HEK293 (cell line): ENCODE data around the gene LRP1.
A peak's percentile ranks its signal among the peaks of the same experiment; 100 is the strongest.

Experiments used
- CTCF ChIA-PET: fragments of 350-600 bp; formaldehyde crosslinking; extraction: SDS; loops from one replicate; lab custom pipeline; 2021; ENCODE audit warnings: antibody characterized with exemption; lab: Yijun Ruan, JAX
- POLR2A ChIA-PET: fragments of 300-600 bp; formaldehyde crosslinking; extraction: SDS; loops from one replicate; lab custom pipeline; 2020; ENCODE audit warnings: antibody characterized with exemption, inconsistent platforms; lab: Yijun Ruan, JAX
- H3K27ac ChIP-seq: fragments of 200-500 bp; sonication (Bioruptor generic); 2 replicates; pipeline ENCODE4 v1.5.1; 2014; ENCODE audit warnings: low read depth, low read length, control low read depth, inconsistent platforms; ENCODE audit errors: extremely low read depth
- H3K36me3 ChIP-seq, 2 experiments: fragments of 200-500 bp in 1 of 2; sonication (Bioruptor generic) in 1 of 2; 1 replicate in 1 of 2; 2 replicates in 1 of 2; pipeline ENCODE4 v1.5.1; 2014 to 2017; ENCODE audit warnings: inconsistent platforms in 2 of 2, low read length in 2 of 2; ENCODE audit not compliant: control insufficient read depth in 2 of 2, insufficient read depth in 1 of 2
- H3K4me1 ChIP-seq: fragments of 200-500 bp; sonication (Bioruptor generic); 2 replicates; pipeline ENCODE4 v1.5.1; 2014; ENCODE audit warnings: mild to moderate bottlenecking, low read length, inconsistent platforms; ENCODE audit not compliant: control insufficient read depth, insufficient read depth
- H3K4me3 ChIP-seq: 2 replicates; pipeline ENCODE4 v1.5.1; 2011; ENCODE audit warnings: low read depth, mild to moderate bottlenecking, control low read depth, low read length, moderate library complexity
- H3K9me3 ChIP-seq: fragments of 200-500 bp; sonication (Bioruptor generic); 2 replicates; pipeline ENCODE4 v1.5.1; 2014; ENCODE audit warnings: low read depth, low read length, inconsistent platforms; ENCODE audit not compliant: control insufficient read depth, insufficient read depth
- HOXD13 ChIP-seq: sonication (generic); formaldehyde crosslinking; IDR thresholded peaks from 2 replicates; pipeline ENCODE4 v1.8.0; 2022; ENCODE audit warnings: missing genetic modification reagents, borderline replicate concordance
- KLF8 ChIP-seq: fragments of 450-650 bp; formaldehyde crosslinking; IDR thresholded peaks from 2 replicates; pipeline ENCODE4 v1.5.1; 2016; ENCODE audit warnings: missing biosample characterization, missing genetic modification characterization
- MEIS1 ChIP-seq: sonication (generic); formaldehyde crosslinking; IDR thresholded peaks from 2 replicates; pipeline ENCODE4 v1.8.1; 2022; ENCODE audit warnings: missing genetic modification reagents, mild to moderate bottlenecking, borderline replicate concordance
- PATZ1 ChIP-seq: fragments of 450-650 bp; formaldehyde crosslinking; IDR thresholded peaks from 2 replicates; pipeline ENCODE4 v1.5.1; 2016; ENCODE audit warnings: missing biosample characterization, missing genetic modification characterization
- SP3 ChIP-seq: fragments of 450-650 bp; formaldehyde crosslinking; IDR thresholded peaks from 2 replicates; pipeline ENCODE4 v1.5.1; 2016; ENCODE audit warnings: missing biosample characterization, missing genetic modification characterization
- ZBTB21 ChIP-seq: fragments of 450-650 bp; formaldehyde crosslinking; IDR thresholded peaks from 2 replicates; pipeline ENCODE4 v1.5.1; 2017; ENCODE audit warnings: missing biosample characterization, missing genetic modification characterization
- ZEB2 ChIP-seq: fragments of 450-650 bp; formaldehyde crosslinking; IDR thresholded peaks from 2 replicates; pipeline ENCODE4 v1.5.1; 2016; ENCODE audit warnings: missing biosample characterization, missing genetic modification characterization
- ZNF112 ChIP-seq: fragments of 450-650 bp; formaldehyde crosslinking; IDR thresholded peaks from 2 replicates; pipeline ENCODE4 v1.5.0; 2017; ENCODE audit warnings: missing biosample characterization, missing genetic modification characterization
- ZNF19 ChIP-seq: fragments of 450-650 bp; formaldehyde crosslinking; IDR thresholded peaks from 2 replicates; pipeline ENCODE4; 2016; ENCODE audit warnings: missing biosample characterization, missing genetic modification characterization, low read depth
- ZNF24 ChIP-seq: fragments of 450-650 bp; formaldehyde crosslinking; IDR thresholded peaks from 2 replicates; pipeline ENCODE4 v1.5.1; 2016; ENCODE audit warnings: missing biosample characterization, missing genetic modification characterization
- ZNF354C ChIP-seq: fragments of 450-650 bp; formaldehyde crosslinking; IDR thresholded peaks from 2 replicates; pipeline ENCODE4 v1.5.1; 2016; ENCODE audit warnings: missing biosample characterization, missing genetic modification characterization, low read depth, borderline replicate concordance
- ZNF362 ChIP-seq: fragments of 450-650 bp; formaldehyde crosslinking; IDR thresholded peaks from 2 replicates; pipeline ENCODE4 v1.5.1; 2016; ENCODE audit warnings: missing biosample characterization, missing genetic modification characterization
- ZNF488 ChIP-seq: fragments of 450-650 bp; formaldehyde crosslinking; IDR thresholded peaks from 2 replicates; pipeline ENCODE4 v1.5.1; 2016; ENCODE audit warnings: missing biosample characterization, missing genetic modification characterization
- ZNF549 ChIP-seq: fragments of 450-650 bp; IDR thresholded peaks from 2 replicates; pipeline ENCODE4 v1.5.1; 2018; ENCODE audit warnings: missing biosample characterization, missing genetic modification characterization, mild to moderate bottlenecking, inconsistent platforms, moderate library complexity
- ZNF558 ChIP-seq: fragments of 450-650 bp; formaldehyde crosslinking; IDR thresholded peaks from 2 replicates; pipeline ENCODE4 v1.5.1; 2016; ENCODE audit warnings: missing biosample characterization, missing genetic modification characterization
- ZNF654 ChIP-seq: fragments of 450-650 bp; formaldehyde crosslinking; IDR thresholded peaks from 2 replicates; pipeline ENCODE4 v1.5.1; 2016; ENCODE audit warnings: low read depth, missing biosample characterization, missing genetic modification characterization
- ZNF658 ChIP-seq: fragments of 450-650 bp; formaldehyde crosslinking; IDR thresholded peaks from 2 replicates; pipeline ENCODE4; 2016; ENCODE audit warnings: missing biosample characterization, missing genetic modification characterization
- ZNF660 ChIP-seq: fragments of 450-650 bp; IDR thresholded peaks from 2 replicates; pipeline ENCODE4 v1.5.1; 2018; ENCODE audit warnings: missing biosample characterization, mild to moderate bottlenecking, missing genetic modification characterization
- ZNF830 ChIP-seq: fragments of 450-650 bp; IDR thresholded peaks from 2 replicates; pipeline ENCODE4 v1.5.0; 2018; ENCODE audit warnings: missing biosample characterization, missing genetic modification characterization, low read depth, mild to moderate bottlenecking, moderate library complexity
- ZSCAN30 ChIP-seq: fragments of 450-650 bp; IDR thresholded peaks from 2 replicates; pipeline ENCODE4 v1.5.1; 2018; ENCODE audit warnings: missing biosample characterization, mild to moderate bottlenecking, missing genetic modification characterization, moderate library complexity
- TF ChIP-seq, protein P1 (sequence below): fragments of 450-650 bp; formaldehyde crosslinking; IDR thresholded peaks from 2 replicates; pipeline ENCODE4 v1.5.1; 2016; ENCODE audit warnings: missing biosample characterization, missing genetic modification characterization
- TF ChIP-seq, protein P2 (sequence below): fragments of 450-650 bp; formaldehyde crosslinking; IDR thresholded peaks from 2 replicates; pipeline ENCODE4 v1.5.1; 2017; ENCODE audit warnings: missing biosample characterization, missing genetic modification characterization
- TF ChIP-seq, protein P3 (sequence below): sonication (generic); formaldehyde crosslinking; IDR thresholded peaks from 2 replicates; pipeline ENCODE4 v1.8.1; 2022; ENCODE audit warnings: mild to moderate bottlenecking, moderate library complexity, missing genetic modification reagents

LRP1 gene

GRCh38 chr12:57229634-57230380, 101.5 kb downstream of the LRP1 start, which contains the start of gene SHMT2 (continued):
- TF ChIP-seq ZNF488 (0 out of 2 replicates have a peak, but pooled peaks have one; percentile 45), SP3 (tag by site-specific recombination) (peak; percentile 87), ZNF112 (no peak), ZNF362 (no peak), HOXD13 (peak; percentile 95), ZNF830 (tag by site-specific recombination) (no peak), ZNF558 (tag by site-specific recombination) (0 out of 2 replicates have a peak, but pooled peaks have one; percentile 63), ZNF549 (no peak), ZNF658 (tag by site-specific recombination) (no peak), ZEB2 (peak; percentile 69), ZNF19 (tag by site-specific recombination) (no peak), ZNF24 (0 out of 2 replicates have a peak, but pooled peaks have one; percentile 34), ZNF354C (no peak)

DNA sequence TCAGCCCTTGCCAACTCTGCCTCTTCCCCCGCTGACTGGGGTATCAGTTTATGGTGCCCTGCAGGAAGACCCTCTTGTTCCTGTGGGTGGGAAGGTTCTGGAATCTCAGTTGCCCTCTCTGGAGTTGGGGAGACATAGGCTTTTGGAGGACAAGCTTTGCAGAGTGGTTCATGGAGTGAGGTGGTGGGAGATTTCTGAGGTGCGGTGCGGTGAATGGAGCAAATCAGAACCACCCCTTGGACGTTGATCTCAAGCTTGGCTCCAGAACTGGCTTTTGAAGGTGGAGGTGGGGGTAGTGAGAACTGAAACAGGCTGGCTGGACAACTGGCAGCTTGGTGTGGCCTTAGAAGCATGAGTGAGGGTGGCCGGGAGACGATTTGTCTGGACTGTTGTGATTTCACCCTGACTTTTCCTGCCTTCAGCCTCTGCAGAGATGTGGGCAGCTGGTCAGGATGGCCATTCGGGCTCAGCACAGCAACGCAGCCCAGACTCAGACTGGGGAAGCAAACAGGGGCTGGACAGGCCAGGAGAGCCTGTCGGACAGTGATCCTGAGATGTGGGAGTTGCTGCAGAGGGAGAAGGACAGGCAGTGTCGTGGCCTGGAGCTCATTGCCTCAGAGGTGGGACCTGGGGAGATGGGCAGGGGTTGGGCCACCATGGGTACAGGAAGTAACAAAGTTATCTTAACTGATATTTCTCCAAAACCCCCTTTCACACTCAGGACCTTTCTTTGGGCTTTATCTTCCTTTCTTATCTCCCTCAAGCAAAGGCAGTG, 102.3 kb downstream of the LRP1 start:
- ChIA-PET POLR2A (interaction anchor here (1.2 to 3.5 kb wide), 6 partner anchors 10 to 594 kb away, joined by 4 to 72 read pairs (median 12); partner anchors contain the start of genes DDIT3, GLI1 and NXPH4), CTCF (interaction anchor here (0.6 to 23.3 kb wide), 7 partner anchors 9 to 1112 kb away, joined by 3 to 628 read pairs (median 3); partner anchors contain the start of gene NXPH4)
- Histone ChIP-seq H3K27ac (peak overlapping the region; percentile 87), H3K9me3 (no peaks in the 10 kb centered on the region), H3K36me3 (peaks cover 0 to 50% of the 10 kb centered on the region in 2 experiments; a peak in 1 of 3 replicates), H3K4me3 (peak overlapping the region; percentile 46), H3K4me1 (peaks cover 23% of the 10 kb centered on the region)
- TF ChIP-seq, protein P1, sequence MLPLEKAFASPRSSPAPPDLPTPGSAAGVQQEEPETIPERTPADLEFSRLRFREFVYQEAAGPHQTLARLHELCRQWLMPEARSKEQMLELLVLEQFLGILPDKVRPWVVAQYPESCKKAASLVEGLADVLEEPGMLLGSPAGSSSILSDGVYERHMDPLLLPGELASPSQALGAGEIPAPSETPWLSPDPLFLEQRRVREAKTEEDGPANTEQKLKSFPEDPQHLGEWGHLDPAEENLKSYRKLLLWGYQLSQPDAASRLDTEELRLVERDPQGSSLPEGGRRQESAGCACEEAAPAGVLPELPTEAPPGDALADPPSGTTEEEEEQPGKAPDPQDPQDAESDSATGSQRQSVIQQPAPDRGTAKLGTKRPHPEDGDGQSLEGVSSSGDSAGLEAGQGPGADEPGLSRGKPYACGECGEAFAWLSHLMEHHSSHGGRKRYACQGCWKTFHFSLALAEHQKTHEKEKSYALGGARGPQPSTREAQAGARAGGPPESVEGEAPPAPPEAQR (tag by site-specific recombination), result no peak
- TF ChIP-seq, protein P2, sequence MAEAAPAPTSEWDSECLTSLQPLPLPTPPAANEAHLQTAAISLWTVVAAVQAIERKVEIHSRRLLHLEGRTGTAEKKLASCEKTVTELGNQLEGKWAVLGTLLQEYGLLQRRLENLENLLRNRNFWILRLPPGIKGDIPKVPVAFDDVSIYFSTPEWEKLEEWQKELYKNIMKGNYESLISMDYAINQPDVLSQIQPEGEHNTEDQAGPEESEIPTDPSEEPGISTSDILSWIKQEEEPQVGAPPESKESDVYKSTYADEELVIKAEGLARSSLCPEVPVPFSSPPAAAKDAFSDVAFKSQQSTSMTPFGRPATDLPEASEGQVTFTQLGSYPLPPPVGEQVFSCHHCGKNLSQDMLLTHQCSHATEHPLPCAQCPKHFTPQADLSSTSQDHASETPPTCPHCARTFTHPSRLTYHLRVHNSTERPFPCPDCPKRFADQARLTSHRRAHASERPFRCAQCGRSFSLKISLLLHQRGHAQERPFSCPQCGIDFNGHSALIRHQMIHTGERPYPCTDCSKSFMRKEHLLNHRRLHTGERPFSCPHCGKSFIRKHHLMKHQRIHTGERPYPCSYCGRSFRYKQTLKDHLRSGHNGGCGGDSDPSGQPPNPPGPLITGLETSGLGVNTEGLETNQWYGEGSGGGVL (tag by site-specific recombination), result peak; percentile 13; the same call in 1 of the 2 replicates
- TF ChIP-seq ZBTB21 (tag by site-specific recombination) (peak; percentile 1; the same call in 1 of the 2 replicates), PATZ1 (tag by site-specific recombination) (0 out of 2 replicates have a peak, but pooled peaks have one; percentile 1), ZNF654 (no peak), ZNF112 (no peak), SP3 (tag by site-specific recombination) (0 out of 2 replicates have a peak, but pooled peaks have one; percentile 9), KLF8 (tag by site-specific recombination) (no peak), ZNF660 (tag by site-specific recombination) (0 out of 2 replicates have a peak, but pooled peaks have one; percentile 5), ZSCAN30 (tag by site-specific recombination) (no peak), MEIS1 (no peak), ZEB2 (no peak)
- TF ChIP-seq, protein P3, sequence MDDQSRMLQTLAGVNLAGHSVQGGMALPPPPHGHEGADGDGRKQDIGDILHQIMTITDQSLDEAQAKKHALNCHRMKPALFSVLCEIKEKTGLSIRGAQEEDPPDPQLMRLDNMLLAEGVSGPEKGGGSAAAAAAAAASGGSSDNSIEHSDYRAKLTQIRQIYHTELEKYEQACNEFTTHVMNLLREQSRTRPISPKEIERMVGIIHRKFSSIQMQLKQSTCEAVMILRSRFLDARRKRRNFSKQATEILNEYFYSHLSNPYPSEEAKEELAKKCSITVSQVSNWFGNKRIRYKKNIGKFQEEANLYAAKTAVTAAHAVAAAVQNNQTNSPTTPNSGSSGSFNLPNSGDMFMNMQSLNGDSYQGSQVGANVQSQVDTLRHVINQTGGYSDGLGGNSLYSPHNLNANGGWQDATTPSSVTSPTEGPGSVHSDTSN (CRISPR knock-in tag), result 0 out of 2 replicates have a peak, but pooled peaks have one; percentile 6
